HepG2 (cell line): ENCODE data around the gene HLA-DOA. TPM values are rescaled to one million over a fixed set of nuclear protein-coding genes. Genes with fewer than 3 reads are reported as not detected.

Source experiments
- ARID2 ChIP-seq: sonication (generic); formaldehyde crosslinking; IDR thresholded peaks from 2 replicates; pipeline ENCODE4 v1.8.1; 2022; ENCODE audit warnings: mild to moderate bottlenecking, missing genetic modification reagents, borderline replicate concordance
- E2F1 ChIP-seq: sonication (generic); formaldehyde crosslinking; IDR thresholded peaks from 2 replicates; pipeline ENCODE4 v1.5.0; 2020; ENCODE audit warnings: missing genetic modification reagents
- FOXP4 ChIP-seq: sonication (generic); formaldehyde crosslinking; IDR thresholded peaks from 2 replicates; pipeline ENCODE4 v1.4.0; 2020; ENCODE audit warnings: missing genetic modification reagents
- HES4 ChIP-seq: sonication (generic); formaldehyde crosslinking; IDR thresholded peaks from 2 replicates; pipeline ENCODE4 v1.9.0; 2021; ENCODE audit warnings: mild to moderate bottlenecking, missing genetic modification reagents, borderline replicate concordance
- NFIB ChIP-seq: sonication (generic); formaldehyde crosslinking; IDR thresholded peaks from 2 replicates; pipeline ENCODE4 v1.9.0; 2021; ENCODE audit warnings: missing genetic modification reagents, mild to moderate bottlenecking, borderline replicate concordance
- PLSCR1 ChIP-seq: sonication (generic); formaldehyde crosslinking; IDR thresholded peaks from 2 replicates; pipeline ENCODE4 v1.5.0; 2020; ENCODE audit warnings: missing genetic modification reagents, mild to moderate bottlenecking, borderline replicate concordance
- RBFOX2 ChIP-seq: fragments of 200-400 bp; formaldehyde crosslinking; IDR thresholded peaks from 2 replicates; pipeline ENCODE4 v1.6.1; 2017; ENCODE audit warnings: low read depth, mild to moderate bottlenecking, low read length
- RBM39 ChIP-seq: fragments of 200-400 bp; formaldehyde crosslinking; IDR thresholded peaks from one replicate; pipeline ENCODE4 v1.6.1; 2018; ENCODE audit warnings: antibody characterized with exemption, mild to moderate bottlenecking, low read depth, low read length; ENCODE audit not compliant: poor library complexity, severe bottlenecking
- SRY ChIP-seq: sonication (generic); formaldehyde crosslinking; IDR thresholded peaks from 2 replicates; pipeline ENCODE4 v1.8.0; 2022; ENCODE audit warnings: mild to moderate bottlenecking, missing genetic modification reagents
- STAT5B ChIP-seq: sonication (generic); formaldehyde crosslinking; IDR thresholded peaks from 2 replicates; pipeline ENCODE4 v1.4.0; 2020; ENCODE audit warnings: missing genetic modification reagents
- TFDP1 ChIP-seq: IDR thresholded peaks from 2 replicates; pipeline ENCODE4 v1.6.1; 2016; ENCODE audit warnings: missing compliant biosample characterization, missing genetic modification reagents, borderline replicate concordance
- ZMAT3 ChIP-seq: sonication (generic); formaldehyde crosslinking; conservative IDR thresholded peaks from 2 replicates; pipeline ENCODE4 v1.7.0; 2021; ENCODE audit warnings: missing genetic modification reagents
- ZNF24 ChIP-seq: fragments of 450-650 bp; IDR thresholded peaks from 2 replicates; pipeline ENCODE4 v1.6.1; 2017; ENCODE audit warnings: antibody characterized with exemption, mild to moderate bottlenecking
- ZNF274 ChIP-seq: sonication (generic); formaldehyde crosslinking; IDR thresholded peaks from 2 replicates; pipeline ENCODE4 v1.5.1; 2020; ENCODE audit warnings: mild to moderate bottlenecking, missing genetic modification reagents
- ZNF513 ChIP-seq: sonication (generic); formaldehyde crosslinking; conservative IDR thresholded peaks from 2 replicates; pipeline ENCODE4 v1.5.0; 2020; ENCODE audit warnings: missing genetic modification reagents
- ZNF607 ChIP-seq: sonication (generic); formaldehyde crosslinking; IDR thresholded peaks from 2 replicates; pipeline ENCODE4 v1.5.1; 2020; ENCODE audit warnings: missing genetic modification reagents, mild to moderate bottlenecking, borderline replicate concordance
- ZNF770 ChIP-seq: sonication (generic); formaldehyde crosslinking; IDR thresholded peaks from 2 replicates; pipeline ENCODE4 v1.5.0; 2020; ENCODE audit warnings: mild to moderate bottlenecking, missing genetic modification reagents
- ZNF772 ChIP-seq: sonication (generic); formaldehyde crosslinking; IDR thresholded peaks from 2 replicates; pipeline ENCODE4 v1.5.0; 2020; ENCODE audit warnings: mild to moderate bottlenecking, missing genetic modification reagents
- ZNF891 ChIP-seq: sonication (generic); formaldehyde crosslinking; IDR thresholded peaks from 2 replicates; pipeline ENCODE4 v1.5.0; 2020; ENCODE audit warnings: mild to moderate bottlenecking, missing genetic modification reagents
- polyA plus RNA-seq, 8 experiments: library from polyadenylated mRNA; depleted of rRNA in 3 of 8; stranded (reverse) in 7 of 8; unstranded in 1 of 8; fragments of >200 nt; fragmentation: Illumina TruSeq in 4 of 8; extraction: Trizol in 4 of 8; gene quantifications; 2 replicates each; pipeline versions ENCODE4 v1.2.1 to v1.2.3, GENCODE V29; 2011 to 2016; ENCODE audit warnings: low read depth in 4 of 8, missing spikeins in 1 of 8, mixed read lengths in 1 of 8; ENCODE audit not compliant: insufficient read depth in 1 of 8
- total RNA-seq, 5 experiments: library from RNA; depleted of rRNA; stranded (reverse); fragments of >200 nt; fragmentation: Illumina TruSeq; extraction: Trizol; gene quantifications; 2 replicates each; pipeline ENCODE4 v1.2.3, GENCODE V29; 2016; ENCODE audit warnings: low read depth in 1 of 5

Gene HLA-DOA
- total and polyA plus RNA-seq, 2 of the 13 experiments (the other 11 are each of a cell fraction or from before 2014, with no cell fraction given), result 0.03 to 0.09 TPM

GRCh38 chr6:32976334-32977069, 32.9 kb downstream of the HLA-DOA start (continued):
- TF ChIP-seq ZNF513 (no peak), RBFOX2 (peak; percentile 52; the same call in 1 of the 2 replicates), STAT5B (no peak), ZNF607 (CRISPR knock-in tag) (no peak), E2F1 (no peak), ZMAT3 (no peak), FOXP4 (no peak), HES4 (CRISPR knock-in tag) (no peak), NFIB (CRISPR knock-in tag) (no peak), TFDP1 (no peak), ZNF772 (CRISPR knock-in tag) (no peak), ZNF274 (CRISPR knock-in tag) (0 out of 2 replicates have a peak, but pooled peaks have one; percentile 38), RBM39 (no peak), ZNF770 (CRISPR knock-in tag) (no peak), PLSCR1 (CRISPR knock-in tag) (no peak), ZNF891 (0 out of 2 replicates have a peak, but pooled peaks have one; percentile 33), ZNF24 (no peak), SRY (0 out of 2 replicates have a peak, but pooled peaks have one; percentile 2), ARID2 (CRISPR knock-in tag) (no peak)
